Omental fat pad (tissue), 4 donors: ENCODE data around the gene SLC39A11. TPM values are rescaled to one million over a fixed set of nuclear protein-coding genes. Genes with fewer than 3 reads are reported as not detected.

Source experiments
- ATAC-seq: fragments of 150-250 bp; one replicate; pipeline ENCODE4 v1.9.1; 2016; ENCODE audit warnings: mild to moderate bottlenecking, moderate library complexity; ENCODE audit not compliant: low FRiP score
- DNase-seq: peaks from one replicate; pipeline ENCODE4 v3.0.0-alpha.2; 2019; ENCODE audit warnings: low spot score
- CTCF ChIP-seq, 3 donors: fragments of 450-650 bp; IDR thresholded peaks; one replicate each; pipeline ENCODE4 v1.5.1; 2016 to 2017; ENCODE audit warnings: antibody characterized with exemption in 3 of 3, mild to moderate bottlenecking in 3 of 3, moderate library complexity in 2 of 3
- total RNA-seq, 4 donors: library from RNA; depleted of rRNA; stranded (reverse); fragments of >200 nt; gene quantifications; one replicate each; pipeline ENCODE4 v1.1.0, GENCODE V29; 2016

SLC39A11 gene
- total RNA-seq, 4 donors from 2014 or later: 18.8 to 42.4 (median 31.3) TPM

DNA sequence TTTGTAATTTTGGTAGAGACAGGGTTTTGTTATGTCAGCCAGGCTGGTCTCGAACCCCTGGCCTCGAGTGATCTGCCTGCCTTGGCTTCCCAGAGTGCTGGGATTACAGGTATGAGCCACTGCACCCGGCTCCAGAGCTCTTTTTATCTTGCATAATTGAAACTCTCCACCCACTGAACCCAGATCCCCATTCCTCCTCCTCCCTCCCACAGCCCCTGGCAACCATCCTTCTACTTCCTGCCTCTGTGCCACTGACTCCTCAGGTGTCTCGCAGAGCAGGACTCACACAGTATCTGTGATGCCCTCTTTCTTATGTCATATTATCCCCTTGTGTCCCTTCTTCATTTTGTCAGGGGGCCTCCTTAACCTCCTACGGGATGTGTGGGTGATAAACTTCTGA lies 340.7 kb downstream of the SLC39A11 start:
- TF ChIP-seq CTCF (IDR thresholded peaks at IDR 0.05): no peak
- ATAC-seq: no peak
- no peak for DNase-seq

GRCh38 chr17:72749119-72749572 lies 343.3 kb downstream of the SLC39A11 start:
- ATAC-seq: no peak
- TF ChIP-seq CTCF (IDR thresholded peaks at IDR 0.05): no peak

GRCh38 chr17:72747501-72747900 lies 345.0 kb downstream of the SLC39A11 start:
- ATAC-seq: no peak
- no peak for DNase-seq
- TF ChIP-seq CTCF (IDR thresholded peaks at IDR 0.05): no peak

More at GRCh38 chr17:72749119-72749572, 343.3 kb downstream of the SLC39A11 start:
- no peak for DNase-seq

- TF ChIP-seq CTCF (IDR thresholded peaks at IDR 0.05): no peak
- ATAC-seq (no peak), DNase-seq (no peak)
These were observed 347.2 kb downstream of the SLC39A11 start for GRCh38 chr17:72745241-72745640.

- ATAC-seq (no peak), DNase-seq (no peak)
- TF ChIP-seq CTCF (IDR thresholded peaks at IDR 0.05): no peak
These were observed 349.4 kb downstream of the SLC39A11 start for GRCh38 chr17:72743037-72743467.

- DNase-seq: no peak
- no peak for ATAC-seq
- no peak for TF ChIP-seq CTCF (IDR thresholded peaks at IDR 0.05)
These were observed 355.3 kb downstream of the SLC39A11 start for GRCh38 chr17:72737151-72737690.

- ATAC-seq (no peak), DNase-seq (no peak)
- TF ChIP-seq CTCF (IDR thresholded peaks at IDR 0.05): no peak
These were observed 356.9 kb downstream of the SLC39A11 start for GRCh38 chr17:72735592-72735991.
